Keratinocyte (primary cell): ENCODE measurements around the gene ST8SIA4. TPM values are rescaled to one million over a fixed set of nuclear protein-coding genes. Genes with fewer than 3 reads are reported as not detected.

Experiments used
- DNase-seq: peaks from one replicate; pipeline ENCODE4 v3.0.0-alpha.2; 2011; ENCODE audit warnings: low read depth, missing footprints, low spot score
- FAIRE-seq: peaks from 2 replicates; lab custom pipeline; 2011; peaks lifted over from hg19 to GRCh38; lab: Jason Lieb, UNC
- H2AFZ ChIP-seq: 2 replicates; pipeline ENCODE4 v1.6.0; 2012; ENCODE audit warnings: low read length, control low read depth, inconsistent platforms; ENCODE audit not compliant: control insufficient read depth
- H3K27ac ChIP-seq: 2 replicates; pipeline ENCODE4 v1.5.1; 2011; ENCODE audit warnings: low read length; ENCODE audit not compliant: control insufficient read depth, insufficient read depth
- H3K27me3 ChIP-seq: 3 replicates; pipeline ENCODE4 v1.6.0; 2011; ENCODE audit warnings: low read length; ENCODE audit not compliant: control insufficient read depth, insufficient read depth; ENCODE audit errors: extremely low read depth
- H3K36me3 ChIP-seq, 2 experiments: 2 replicates in 1 of 2; 3 replicates in 1 of 2; pipeline ENCODE4 v1.5.1; 2011; ENCODE audit warnings: low read length in 2 of 2, mild to moderate bottlenecking in 1 of 2; ENCODE audit not compliant: control insufficient read depth in 2 of 2, insufficient read depth in 2 of 2; ENCODE audit errors: extremely low read depth in 1 of 2
- H3K4me1 ChIP-seq: 3 replicates; pipeline ENCODE4 v1.5.1; 2011; ENCODE audit warnings: low read length; ENCODE audit not compliant: control insufficient read depth, insufficient read depth; ENCODE audit errors: extremely low read depth
- H3K4me2 ChIP-seq: 3 replicates; pipeline ENCODE4 v1.6.0; 2011; ENCODE audit warnings: low read depth, low read length; ENCODE audit not compliant: control insufficient read depth, insufficient read depth; ENCODE audit errors: extremely low read depth
- H3K4me3 ChIP-seq, 3 experiments: fragments of 200-600 bp in 1 of 3; sonication (generic) in 1 of 3; 2 replicates in 2 of 3; 3 replicates in 1 of 3; pipeline ENCODE4 v1.5.1; 2011 to 2016; ENCODE audit warnings: low read length in 3 of 3, mild to moderate bottlenecking in 3 of 3, control low read depth in 2 of 3, inconsistent platforms in 1 of 3, low read depth in 1 of 3, mixed read lengths in 1 of 3, mixed run types in 1 of 3, moderate library complexity in 1 of 3; ENCODE audit not compliant: control insufficient read depth in 2 of 3, insufficient read depth in 2 of 3; ENCODE audit errors: extremely low read depth in 1 of 3
- H3K79me2 ChIP-seq: 2 replicates; pipeline ENCODE4 v1.6.0; 2012; ENCODE audit warnings: low read length; ENCODE audit not compliant: control insufficient read depth, insufficient read depth
- H3K9ac ChIP-seq: 3 replicates; pipeline ENCODE4 v1.6.0; 2011; ENCODE audit warnings: low read length; ENCODE audit not compliant: control insufficient read depth, insufficient read depth; ENCODE audit errors: extremely low read depth
- H3K9me1 ChIP-seq: 3 replicates; pipeline ENCODE4 v1.6.0; 2011; ENCODE audit warnings: low read length; ENCODE audit not compliant: control insufficient read depth, insufficient read depth; ENCODE audit errors: extremely low read depth
- H3K9me3 ChIP-seq: 2 replicates; pipeline ENCODE4 v1.5.1; 2012; ENCODE audit warnings: low read depth, low read length; ENCODE audit not compliant: control insufficient read depth
- H4K20me1 ChIP-seq: 3 replicates; pipeline ENCODE4 v1.6.0; 2011; ENCODE audit warnings: low read length; ENCODE audit not compliant: control insufficient read depth, insufficient read depth; ENCODE audit errors: extremely low read depth
- EZH2 ChIP-seq: IDR thresholded peaks from one replicate; pipeline ENCODE4 v1.6.1; 2012; ENCODE audit warnings: inconsistent platforms, mild to moderate bottlenecking, low read length, moderate library complexity
- dilution Hi-C: fragments of 300-500 bp; cut with MboI; formaldehyde crosslinking; loops from one replicate; pipeline ENCODE4 v1.7.0; 2020; ENCODE audit warnings: low sequenced_read_pairs; ENCODE audit not compliant: extremely low pct_ligation_motif_present
- polyA plus RNA-seq, 5 experiments: library from polyadenylated mRNA; depleted of rRNA in 3 of 5; stranded (reverse) in 3 of 5; stranded (forward) in 1 of 5; unstranded in 1 of 5; fragments of >200 nt; gene quantifications; 1 replicate in 1 of 5; 2 replicates in 3 of 5; 3 replicates in 1 of 5; pipeline versions ENCODE4 v1.2.1 to v1.2.3, GENCODE V29; 2011 to 2012; ENCODE audit warnings: missing spikeins in 2 of 5, low read depth in 1 of 5, low replicate concordance in 1 of 5
- TF ChIP-seq, protein P1 (sequence below), 3 experiments: IDR thresholded peaks in 1 of 3; conservative IDR thresholded peaks in 1 of 3; optimal IDR thresholded peaks in 1 of 3; 2 replicates in 2 of 3; 3 replicates in 1 of 3; pipeline versions ENCODE3 to v1.5.1; 2011; ENCODE audit warnings: low read length in 3 of 3, mild to moderate bottlenecking in 3 of 3, moderate library complexity in 2 of 3, control low read depth in 1 of 3, inconsistent platforms in 1 of 3; ENCODE audit not compliant: insufficient read depth in 2 of 3; ENCODE audit errors: extremely low read depth in 1 of 3

The ST8SIA4 gene
- polyA plus RNA-seq, 1 donor (not counting 4 experiments of a cell fraction or from before 2014, with no cell fraction given): 0.43 TPM

DNA sequence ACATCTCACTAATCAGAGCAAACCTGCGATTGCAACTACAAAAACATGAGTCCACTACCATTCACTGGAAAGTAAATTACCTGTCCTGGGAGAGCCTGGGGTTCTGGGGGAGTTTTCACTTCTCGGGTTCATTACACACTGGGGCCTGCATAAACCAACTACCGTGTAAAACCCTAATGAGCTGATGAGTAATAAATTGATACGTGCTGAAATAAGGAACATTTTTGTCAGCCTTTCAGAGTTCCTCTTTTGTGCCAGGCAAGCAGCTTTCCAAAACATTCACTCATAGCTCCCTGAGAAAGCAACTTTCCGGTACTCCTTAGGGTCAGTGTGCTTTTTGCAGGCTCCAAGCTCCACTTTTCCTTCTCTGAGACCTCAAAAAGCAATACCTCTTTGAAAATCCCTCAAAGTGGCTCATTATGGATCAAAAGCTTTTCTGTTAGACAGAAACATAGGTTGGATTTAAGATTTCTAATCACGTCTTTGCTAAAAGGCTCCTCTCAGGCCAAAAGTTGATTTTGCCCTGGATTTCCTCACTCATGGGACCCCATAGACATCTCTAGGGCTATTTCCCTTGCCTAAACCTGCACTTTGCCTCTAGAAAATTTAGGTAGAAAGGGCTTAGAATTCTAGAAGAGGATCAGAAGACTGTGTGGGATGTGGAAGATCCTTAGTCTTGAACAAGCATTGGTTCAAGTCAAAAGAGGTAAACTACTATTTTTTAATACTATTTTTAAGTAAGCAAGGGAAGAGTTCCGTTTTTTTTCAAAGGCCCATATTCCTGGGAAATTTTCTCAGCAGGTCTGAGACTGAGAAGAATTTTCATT, 74.8 kb downstream of the ST8SIA4 start:
- Histone ChIP-seq H3K36me3 (no peaks in the 10 kb centered on the region), H3K79me2 (no peaks in the 10 kb centered on the region), H3K27ac (peak overlapping the region; percentile 67), H3K4me2 (peak overlapping the region; percentile 66), H3K9me1 (no peaks in the 10 kb centered on the region), H3K27me3 (no peaks in the 10 kb centered on the region), H3K4me1 (peaks cover 23% of the 10 kb centered on the region), H4K20me1 (no peaks in the 10 kb centered on the region), H2AFZ (no peak overlapping the region), H3K9ac (peak overlapping the region; percentile 11), H3K9me3 (no peaks in the 10 kb centered on the region), H3K4me3 (no peak overlapping the region)
- FAIRE-seq: no peak
- no peak for DNase-seq
- dilution Hi-C loops: no loop called here
- TF ChIP-seq EZH2: no peak
- TF ChIP-seq, protein P1, sequence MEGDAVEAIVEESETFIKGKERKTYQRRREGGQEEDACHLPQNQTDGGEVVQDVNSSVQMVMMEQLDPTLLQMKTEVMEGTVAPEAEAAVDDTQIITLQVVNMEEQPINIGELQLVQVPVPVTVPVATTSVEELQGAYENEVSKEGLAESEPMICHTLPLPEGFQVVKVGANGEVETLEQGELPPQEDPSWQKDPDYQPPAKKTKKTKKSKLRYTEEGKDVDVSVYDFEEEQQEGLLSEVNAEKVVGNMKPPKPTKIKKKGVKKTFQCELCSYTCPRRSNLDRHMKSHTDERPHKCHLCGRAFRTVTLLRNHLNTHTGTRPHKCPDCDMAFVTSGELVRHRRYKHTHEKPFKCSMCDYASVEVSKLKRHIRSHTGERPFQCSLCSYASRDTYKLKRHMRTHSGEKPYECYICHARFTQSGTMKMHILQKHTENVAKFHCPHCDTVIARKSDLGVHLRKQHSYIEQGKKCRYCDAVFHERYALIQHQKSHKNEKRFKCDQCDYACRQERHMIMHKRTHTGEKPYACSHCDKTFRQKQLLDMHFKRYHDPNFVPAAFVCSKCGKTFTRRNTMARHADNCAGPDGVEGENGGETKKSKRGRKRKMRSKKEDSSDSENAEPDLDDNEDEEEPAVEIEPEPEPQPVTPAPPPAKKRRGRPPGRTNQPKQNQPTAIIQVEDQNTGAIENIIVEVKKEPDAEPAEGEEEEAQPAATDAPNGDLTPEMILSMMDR (optimal IDR thresholded peaks at IDR 0.05 in 1 of 3, IDR thresholded peaks at IDR 0.05 in 1 of 3, conservative IDR thresholded peaks at IDR 0.05 in 1 of 3; ENCODE audit: extremely low read depth in 1 of 3, insufficient read depth in 2 of 3, low read length in 3 of 3): no peak

DNA sequence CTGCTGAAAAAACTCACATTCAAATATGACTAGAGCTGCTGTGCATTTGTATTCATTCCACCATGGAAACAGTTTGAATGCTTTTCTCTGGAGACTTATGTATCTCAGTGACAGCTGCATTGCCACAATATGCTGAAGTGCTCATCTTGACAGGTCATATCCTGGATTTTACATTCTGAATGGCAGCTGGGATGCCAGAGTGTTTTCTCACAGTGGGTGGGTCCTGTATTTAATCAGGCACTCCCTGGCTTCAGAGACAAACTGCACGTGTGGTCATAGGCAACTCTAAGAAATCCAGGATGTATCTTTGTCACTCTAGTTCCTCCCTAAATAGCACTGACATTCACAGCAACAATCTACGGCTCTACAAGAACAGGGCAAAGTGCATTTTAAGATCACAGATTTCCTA, 75.6 kb downstream of the ST8SIA4 start:
- DNase-seq: no peak
- no peaks in the 10 kb centered on the region for H4K20me1 ChIP-seq
- H3K4me3 ChIP-seq: peak overlapping the region in 1 of 3 experiments; percentile 31
- no peaks in the 10 kb centered on the region for H3K9me1 ChIP-seq
- no peaks in the 10 kb centered on the region for H3K36me3 ChIP-seq
- H3K27me3 ChIP-seq: no peaks in the 10 kb centered on the region
- no peaks in the 10 kb centered on the region for H3K9me3 ChIP-seq
- dilution Hi-C loops: no loop called here
- H3K27ac ChIP-seq: peak overlapping the region; percentile 67
- FAIRE-seq: peak; percentile 95
- peaks cover 18% of the 10 kb centered on the region for H3K4me1 ChIP-seq
- peak overlapping the region; percentile 16 for H3K9ac ChIP-seq
- H3K79me2 ChIP-seq: no peaks in the 10 kb centered on the region
- peak overlapping the region; percentile 66 for H3K4me2 ChIP-seq
- TF ChIP-seq, protein P1 (optimal IDR thresholded peaks at IDR 0.05 in 1 of 3, IDR thresholded peaks at IDR 0.05 in 1 of 3, conservative IDR thresholded peaks at IDR 0.05 in 1 of 3; ENCODE audit: extremely low read depth in 1 of 3, insufficient read depth in 2 of 3, low read length in 3 of 3): no peak
- no peak for TF ChIP-seq EZH2
- peak overlapping the region; percentile 71 for H2AFZ ChIP-seq
